Loucy (cell line): Measurements from ENCODE around the gene PLXNB1.

Experiments used
- EZH2phosphoT487 ChIP-seq: fragments of 200-600 bp; IDR thresholded peaks from 2 replicates; pipeline ENCODE4 v1.6.1; 2018; ENCODE audit warnings: antibody characterized with exemption, mild to moderate bottlenecking, moderate library complexity, borderline replicate concordance
- TF ChIP-seq, protein P1 (sequence below): fragments of 200-600 bp; sonication (generic); conservative IDR thresholded peaks from 2 replicates; pipeline ENCODE4 v1.5.1; 2014; ENCODE audit warnings: mild to moderate bottlenecking, antibody characterized with exemption, low read length

DNA sequence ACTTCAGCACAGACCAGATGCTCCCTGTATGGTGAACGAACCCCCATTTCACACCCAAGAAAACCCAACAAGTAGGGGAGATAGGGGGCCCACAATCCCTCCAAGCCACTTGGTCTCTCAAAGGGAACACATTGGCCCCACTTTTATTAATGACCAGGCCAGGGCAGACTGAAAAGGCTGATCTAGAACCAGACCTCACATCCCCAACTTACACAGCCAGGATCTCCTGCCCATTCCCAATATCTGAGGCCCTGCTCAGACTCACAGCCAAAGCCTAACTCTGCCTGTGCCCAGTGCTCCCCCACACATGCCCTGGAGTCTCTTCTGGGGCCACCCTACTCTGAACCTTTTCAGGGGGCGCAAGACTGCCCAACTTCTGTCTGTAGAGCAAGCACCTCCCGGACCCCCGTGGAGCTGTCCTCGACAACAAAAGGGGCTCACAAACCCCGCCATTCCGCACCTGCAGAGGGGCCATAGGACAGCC, 1.8 kb downstream of the PLXNB1 start:
- TF ChIP-seq, protein P1, sequence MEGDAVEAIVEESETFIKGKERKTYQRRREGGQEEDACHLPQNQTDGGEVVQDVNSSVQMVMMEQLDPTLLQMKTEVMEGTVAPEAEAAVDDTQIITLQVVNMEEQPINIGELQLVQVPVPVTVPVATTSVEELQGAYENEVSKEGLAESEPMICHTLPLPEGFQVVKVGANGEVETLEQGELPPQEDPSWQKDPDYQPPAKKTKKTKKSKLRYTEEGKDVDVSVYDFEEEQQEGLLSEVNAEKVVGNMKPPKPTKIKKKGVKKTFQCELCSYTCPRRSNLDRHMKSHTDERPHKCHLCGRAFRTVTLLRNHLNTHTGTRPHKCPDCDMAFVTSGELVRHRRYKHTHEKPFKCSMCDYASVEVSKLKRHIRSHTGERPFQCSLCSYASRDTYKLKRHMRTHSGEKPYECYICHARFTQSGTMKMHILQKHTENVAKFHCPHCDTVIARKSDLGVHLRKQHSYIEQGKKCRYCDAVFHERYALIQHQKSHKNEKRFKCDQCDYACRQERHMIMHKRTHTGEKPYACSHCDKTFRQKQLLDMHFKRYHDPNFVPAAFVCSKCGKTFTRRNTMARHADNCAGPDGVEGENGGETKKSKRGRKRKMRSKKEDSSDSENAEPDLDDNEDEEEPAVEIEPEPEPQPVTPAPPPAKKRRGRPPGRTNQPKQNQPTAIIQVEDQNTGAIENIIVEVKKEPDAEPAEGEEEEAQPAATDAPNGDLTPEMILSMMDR: no peak
- no peak for TF ChIP-seq EZH2phosphoT487
